Effector memory CD8-positive, alpha-beta T cell (primary cell): Measurements from ENCODE around the gene ABLIM2.

ENCODE experiments used
- ATAC-seq: fragments of 150-1000 bp; cut with Tn5 transposase; replicated peaks from 2 replicates; pipeline ENCODE4 v1.10.0; 2021; ENCODE audit warnings: mild to moderate bottlenecking, moderate library complexity
- DNase-seq, 3 experiments: peaks; one replicate each; pipeline ENCODE4 v3.0.0; 2021
- H3K27ac Mint-ChIP-seq, 2 donors: one replicate each; pipeline ENCODE4 v1.8.0; 2022; ENCODE audit warnings: mild to moderate bottlenecking in 2 of 2, mixed read lengths in 2 of 2, moderate library complexity in 2 of 2
- H3K27me3 Mint-ChIP-seq, 2 donors: one replicate each; pipeline ENCODE4 v1.8.0; 2022; ENCODE audit warnings: mixed read lengths in 2 of 2
- H3K36me3 Mint-ChIP-seq: one replicate; pipeline ENCODE4 v1.8.0; 2022; ENCODE audit warnings: mild to moderate bottlenecking, moderate library complexity, mixed read lengths; ENCODE audit not compliant: insufficient read depth
- H3K4me1 Mint-ChIP-seq, 2 donors: one replicate each; pipeline ENCODE4 v1.8.0; 2022; ENCODE audit warnings: low read depth in 2 of 2, mixed read lengths in 2 of 2
- H3K4me3 Mint-ChIP-seq, 2 donors: one replicate each; pipeline ENCODE4 v1.8.0; 2022; ENCODE audit warnings: mild to moderate bottlenecking in 2 of 2, mixed read lengths in 2 of 2, moderate library complexity in 2 of 2
- H3K9me3 Mint-ChIP-seq, 2 donors: one replicate each; pipeline ENCODE4 v1.8.0; 2022; ENCODE audit warnings: mixed read lengths in 2 of 2

ABLIM2 gene

DNA sequence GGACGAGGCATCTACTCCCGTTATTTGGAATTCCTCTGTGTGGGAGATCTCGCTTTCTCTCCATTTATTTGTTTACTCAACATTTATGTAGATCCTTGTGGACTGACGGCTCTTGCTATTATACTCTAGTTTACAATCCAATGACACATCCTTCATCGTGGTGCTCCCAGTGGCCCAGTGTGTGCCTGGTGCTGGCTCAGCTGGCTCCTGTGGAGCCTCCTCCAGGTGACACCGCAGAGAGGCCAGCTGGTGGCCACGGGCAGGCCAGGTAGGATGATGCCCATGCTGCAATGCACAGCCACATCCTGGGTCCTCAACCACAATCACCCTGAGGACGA is 134.9 kb downstream of the ABLIM2 start:
- no peak overlapping the region for H3K27ac Mint-ChIP-seq
- ATAC-seq = no peak
- no peak for DNase-seq
- no peaks in the 10 kb centered on the region for H3K9me3 Mint-ChIP-seq
- H3K4me1 Mint-ChIP-seq = peaks cover 0 to 5% of the 10 kb centered on the region in 2 donors
- H3K36me3 Mint-ChIP-seq = no peaks in the 10 kb centered on the region
- H3K27me3 Mint-ChIP-seq = peaks cover 0 to 6% of the 10 kb centered on the region in 2 donors
- H3K4me3 Mint-ChIP-seq = no peak overlapping the region

DNA sequence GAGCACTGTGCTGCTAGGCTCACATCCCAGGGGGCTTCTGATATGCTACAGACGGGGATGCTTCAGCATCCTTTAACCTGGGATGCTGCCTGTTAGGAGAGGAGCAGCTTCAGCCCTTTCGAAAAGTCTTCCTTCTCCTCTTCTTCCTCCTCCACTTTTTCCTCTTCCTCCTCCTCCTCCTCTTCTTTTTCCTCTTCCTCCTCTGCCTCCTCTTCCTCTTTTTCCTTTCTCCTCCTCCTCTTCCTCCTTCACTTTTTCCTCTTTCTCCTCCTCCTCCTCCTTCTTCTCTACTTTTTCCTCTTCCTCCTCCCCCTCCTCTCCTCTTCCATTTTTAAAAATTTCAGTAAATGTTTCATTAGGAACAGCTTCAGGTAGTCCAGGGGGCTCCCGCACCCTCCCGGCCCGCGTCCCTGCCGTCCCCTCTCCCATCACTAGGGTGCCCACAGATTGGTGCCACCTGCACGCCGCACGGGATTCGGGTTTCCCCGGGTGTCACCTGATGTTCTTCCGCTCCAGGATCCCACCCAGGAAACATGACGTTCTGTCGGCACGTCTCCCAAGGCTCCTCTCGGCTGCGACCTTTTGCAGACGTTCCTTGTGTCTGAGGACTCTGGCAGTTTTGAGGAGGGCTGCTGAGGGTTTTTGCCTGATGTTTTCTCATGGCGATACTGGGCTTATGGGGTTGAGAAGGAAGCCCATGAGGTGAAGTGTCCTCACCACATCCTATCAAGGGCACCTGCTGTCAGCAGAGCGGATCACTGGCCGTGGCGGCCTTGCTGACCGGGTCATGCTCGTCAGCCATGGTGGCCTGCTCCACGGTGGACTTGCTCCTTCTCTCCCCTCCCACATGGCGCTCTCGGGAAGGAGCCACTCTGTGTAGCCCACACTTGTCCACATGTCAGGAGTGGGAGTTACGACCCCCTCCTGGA is 135.6 kb downstream of the ABLIM2 start:
- DNase-seq (no peak), ATAC-seq (no peak)
- H3K4me3 Mint-ChIP-seq = no peak overlapping the region
- H3K27me3 Mint-ChIP-seq = peaks cover 0 to 6% of the 10 kb centered on the region in 2 donors
- H3K9me3 Mint-ChIP-seq = no peaks in the 10 kb centered on the region
- peaks cover 0 to 5% of the 10 kb centered on the region in 2 donors for H3K4me1 Mint-ChIP-seq
- no peaks in the 10 kb centered on the region for H3K36me3 Mint-ChIP-seq
- no peak overlapping the region for H3K27ac Mint-ChIP-seq

DNA sequence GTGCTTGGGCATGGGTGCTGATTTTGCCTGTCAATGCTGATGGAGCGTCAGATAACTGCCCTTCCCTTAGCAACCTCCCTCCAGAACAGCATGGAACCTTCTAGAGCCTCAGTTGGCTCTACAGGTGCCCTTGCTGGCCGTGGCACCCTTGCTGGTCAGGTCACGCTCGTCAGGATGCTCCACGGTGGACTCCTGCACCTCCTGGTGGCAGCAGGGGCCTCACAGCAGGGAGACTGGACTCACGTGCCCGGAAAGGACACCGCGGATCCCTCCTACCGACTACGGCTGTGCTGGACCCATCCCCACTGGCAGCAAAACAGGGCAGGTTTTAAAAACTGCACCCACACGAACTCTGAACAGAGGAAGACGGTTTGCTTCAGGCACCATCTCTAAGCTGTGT is 136.8 kb downstream of the ABLIM2 start:
- no peak for ATAC-seq
- H3K36me3 Mint-ChIP-seq = no peaks in the 10 kb centered on the region
- peaks cover 0 to 5% of the 10 kb centered on the region in 2 donors for H3K4me1 Mint-ChIP-seq
- H3K27ac Mint-ChIP-seq = no peak overlapping the region
- H3K4me3 Mint-ChIP-seq = no peak overlapping the region
- H3K27me3 Mint-ChIP-seq = peaks cover 0 to 6% of the 10 kb centered on the region in 2 donors
- no peak for DNase-seq
- H3K9me3 Mint-ChIP-seq = no peaks in the 10 kb centered on the region

DNA sequence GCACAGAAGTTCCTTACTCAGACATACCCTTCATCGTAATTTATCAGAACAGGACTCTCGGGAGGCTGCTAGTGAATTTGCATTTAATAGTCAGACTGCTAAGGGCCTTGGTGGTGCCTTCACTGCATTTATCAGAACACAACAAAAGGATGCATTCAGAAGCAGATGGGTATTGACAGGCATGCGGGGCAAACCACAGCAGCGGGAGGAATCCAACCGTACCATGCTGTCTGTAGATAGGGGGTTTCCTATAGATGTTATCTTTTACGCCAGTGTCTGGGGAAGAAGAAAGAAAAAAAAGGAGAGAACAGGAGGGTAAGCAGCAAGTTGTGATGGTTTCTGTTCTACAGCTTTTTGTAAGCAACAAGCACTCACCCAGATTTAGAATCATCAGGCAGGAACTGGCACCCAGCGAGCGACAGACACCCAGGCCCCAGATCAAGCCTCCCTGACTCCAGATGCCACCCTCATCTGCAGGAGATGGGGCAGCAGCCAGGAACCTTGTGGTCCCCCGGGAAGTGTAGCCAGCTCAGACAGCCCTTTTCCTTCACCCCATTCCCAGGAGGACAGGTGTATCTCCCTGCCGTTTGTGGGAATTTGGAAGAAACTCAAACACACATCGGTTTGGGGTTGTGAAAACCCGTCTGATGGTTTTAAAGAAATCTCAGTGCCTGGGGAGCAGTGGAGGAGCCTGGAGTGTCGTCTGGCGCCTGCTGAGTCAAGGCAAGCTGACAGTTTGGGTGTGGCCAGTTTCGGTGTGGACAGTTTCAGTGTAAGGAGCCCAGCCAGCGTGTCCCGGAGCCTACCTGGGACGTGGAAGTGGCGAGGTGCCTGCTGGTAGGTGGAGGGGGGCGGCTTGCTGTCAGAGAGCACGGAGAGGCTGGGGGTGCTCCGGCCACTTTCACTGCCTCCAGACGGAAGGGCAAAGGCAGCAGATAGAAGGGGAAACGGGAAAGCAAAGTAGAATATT is 138.9 kb downstream of the ABLIM2 start:
- peaks cover 0 to 5% of the 10 kb centered on the region in 2 donors for H3K4me1 Mint-ChIP-seq
- no peak overlapping the region for H3K4me3 Mint-ChIP-seq
- no peaks in the 10 kb centered on the region for H3K9me3 Mint-ChIP-seq
- peaks cover 0 to 6% of the 10 kb centered on the region in 2 donors for H3K27me3 Mint-ChIP-seq
- DNase-seq (no peak), ATAC-seq (no peak)
- H3K36me3 Mint-ChIP-seq = no peaks in the 10 kb centered on the region
- H3K27ac Mint-ChIP-seq = peak overlapping the region in 1 of 2 donors; percentile 10

DNA sequence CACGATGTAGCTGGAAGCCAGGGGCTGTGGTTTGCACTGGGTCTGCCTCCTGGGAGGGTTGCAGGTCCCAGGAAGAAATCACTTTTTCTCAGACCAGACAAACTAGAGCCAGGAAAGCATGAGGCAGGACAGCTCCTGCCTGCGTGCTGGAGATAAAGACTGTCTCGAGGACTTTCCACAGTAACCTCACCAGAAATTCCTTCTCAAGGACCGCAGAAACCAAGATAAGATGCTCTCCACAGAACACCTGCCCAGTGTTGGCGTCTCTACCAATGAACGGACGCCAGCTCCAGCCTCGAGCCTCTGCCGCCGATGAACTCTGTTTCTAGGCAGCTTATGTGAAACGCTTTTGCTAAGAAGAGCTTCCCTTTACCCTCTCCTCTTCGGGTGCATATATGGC is 142.1 kb downstream of the ABLIM2 start:
- no peak overlapping the region for H3K4me3 Mint-ChIP-seq
- peaks cover 0 to 5% of the 10 kb centered on the region in 2 donors for H3K27me3 Mint-ChIP-seq
- H3K9me3 Mint-ChIP-seq = no peaks in the 10 kb centered on the region
- ATAC-seq = no peak
- no peak for DNase-seq
- H3K27ac Mint-ChIP-seq = no peak overlapping the region
- H3K4me1 Mint-ChIP-seq = peaks cover 0 to 5% of the 10 kb centered on the region in 2 donors
- no peaks in the 10 kb centered on the region for H3K36me3 Mint-ChIP-seq

DNA sequence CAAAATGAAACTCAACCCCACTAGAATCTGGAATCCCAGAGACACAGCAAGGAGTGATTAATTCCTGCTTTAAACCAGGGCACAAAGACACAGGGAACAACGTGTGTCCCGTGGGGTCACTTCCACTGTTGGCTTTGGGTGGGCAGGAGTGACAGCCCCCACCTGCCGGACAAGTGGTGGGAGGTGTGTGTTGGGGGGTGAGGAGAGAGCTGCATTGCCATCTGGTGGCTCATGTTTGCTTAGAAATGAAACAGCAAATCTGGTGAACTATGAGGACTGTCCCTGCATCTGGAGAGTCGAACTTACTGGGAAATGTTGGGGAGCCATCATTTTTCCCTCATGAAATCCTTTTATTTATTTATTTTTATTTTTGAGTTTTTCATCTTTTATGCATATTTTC is 143.1 kb downstream of the ABLIM2 start:
- no peak overlapping the region for H3K4me3 Mint-ChIP-seq
- H3K27ac Mint-ChIP-seq = no peak overlapping the region
- peaks cover 0 to 4% of the 10 kb centered on the region in 2 donors for H3K4me1 Mint-ChIP-seq
- ATAC-seq = no peak
- H3K9me3 Mint-ChIP-seq = no peaks in the 10 kb centered on the region
- no peaks in the 10 kb centered on the region for H3K36me3 Mint-ChIP-seq
- no peak for DNase-seq
- H3K27me3 Mint-ChIP-seq = no peaks in the 10 kb centered on the region

DNA sequence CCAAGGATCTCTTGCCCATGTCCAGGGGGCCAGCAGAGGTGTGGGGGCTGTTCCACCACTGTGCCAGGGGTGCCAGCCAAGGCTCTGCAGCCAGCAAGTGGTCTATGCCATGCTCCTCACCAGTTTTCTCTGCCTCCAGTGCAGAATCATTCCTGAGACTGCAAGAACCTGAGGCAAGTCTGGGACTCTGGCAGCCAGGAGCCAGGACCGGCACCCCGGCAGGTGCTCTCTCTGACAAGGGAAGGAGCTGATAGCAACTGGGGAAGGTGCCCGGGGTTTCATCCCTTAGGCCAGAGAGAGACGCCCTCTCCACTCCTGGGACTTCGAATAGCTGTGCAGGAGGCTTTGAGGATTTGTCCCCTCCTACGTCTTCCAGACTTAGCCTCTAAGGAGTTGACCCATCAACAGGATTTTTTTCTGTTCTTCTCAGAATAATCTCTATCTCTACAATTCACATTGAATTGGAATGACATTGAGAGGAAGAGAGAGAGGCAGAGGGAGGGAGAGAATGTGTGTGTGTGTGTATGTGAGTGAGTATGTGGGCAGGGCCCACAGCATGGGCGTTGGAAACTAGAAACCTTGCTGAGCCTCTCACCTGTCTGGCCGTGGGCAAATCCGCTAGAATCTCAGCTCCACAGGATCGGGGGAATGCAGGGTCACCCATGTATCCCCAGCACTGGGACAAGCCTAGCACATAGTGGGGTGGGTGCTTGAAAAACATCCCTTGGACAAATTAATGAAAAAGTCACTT is 144.5 kb downstream of the ABLIM2 start:
- no peak for ATAC-seq
- DNase-seq = no peak
- H3K9me3 Mint-ChIP-seq = no peaks in the 10 kb centered on the region
- no peaks in the 10 kb centered on the region for H3K4me1 Mint-ChIP-seq
- H3K4me3 Mint-ChIP-seq = no peak overlapping the region
- no peaks in the 10 kb centered on the region for H3K27me3 Mint-ChIP-seq
- H3K36me3 Mint-ChIP-seq = no peaks in the 10 kb centered on the region
- H3K27ac Mint-ChIP-seq = no peak overlapping the region

DNA sequence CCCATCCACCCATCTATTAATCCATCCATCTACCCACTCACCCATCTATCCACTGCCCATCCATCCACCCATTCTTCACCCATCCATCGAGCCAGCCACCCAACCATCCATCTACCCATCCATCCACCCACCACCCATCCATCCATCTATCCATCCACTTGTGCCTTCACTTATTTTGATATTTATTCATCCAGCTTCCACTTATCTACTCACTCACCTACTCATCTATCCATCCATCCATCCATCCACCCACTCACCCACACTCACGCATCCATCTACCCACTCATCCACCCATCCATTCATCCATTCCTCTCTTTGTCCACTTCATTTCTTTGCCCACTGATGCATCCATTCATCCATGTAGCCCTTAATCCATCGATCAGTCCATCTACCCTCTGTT is 146.1 kb downstream of the ABLIM2 start:
- no peaks in the 10 kb centered on the region for H3K27me3 Mint-ChIP-seq
- no peak overlapping the region for H3K4me3 Mint-ChIP-seq
- no peak overlapping the region for H3K27ac Mint-ChIP-seq
- no peak for DNase-seq
- H3K9me3 Mint-ChIP-seq = no peaks in the 10 kb centered on the region
- no peaks in the 10 kb centered on the region for H3K36me3 Mint-ChIP-seq
- H3K4me1 Mint-ChIP-seq = no peaks in the 10 kb centered on the region
- no peak for ATAC-seq

DNA sequence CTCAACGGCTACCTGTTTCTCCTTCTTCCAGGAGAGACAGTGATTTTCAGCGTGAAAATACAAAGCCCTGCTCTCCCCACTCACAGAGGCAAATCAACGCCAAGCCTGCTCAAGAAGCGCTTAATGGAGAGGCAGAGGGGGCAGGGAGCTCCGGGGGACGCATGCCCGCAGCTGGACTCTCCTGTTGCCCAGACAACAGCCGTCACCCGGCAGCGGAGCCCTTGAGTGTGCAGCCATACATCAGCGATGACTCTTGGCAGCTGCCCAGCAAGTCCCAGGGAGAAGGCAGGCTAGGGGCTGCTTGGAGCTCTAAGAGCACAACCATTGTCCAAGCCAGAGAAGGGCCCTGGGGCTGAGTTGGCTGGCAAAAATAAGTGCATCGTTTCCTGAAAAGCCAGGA is 148.0 kb downstream of the ABLIM2 start:
- Mint-ChIP-seq H3K36me3 (no peaks in the 10 kb centered on the region), H3K4me3 (no peak overlapping the region), H3K9me3 (no peaks in the 10 kb centered on the region), H3K27me3 (no peaks in the 10 kb centered on the region), H3K27ac (no peak overlapping the region), H3K4me1 (no peaks in the 10 kb centered on the region)
- ATAC-seq = no peak
- no peak for DNase-seq

DNA sequence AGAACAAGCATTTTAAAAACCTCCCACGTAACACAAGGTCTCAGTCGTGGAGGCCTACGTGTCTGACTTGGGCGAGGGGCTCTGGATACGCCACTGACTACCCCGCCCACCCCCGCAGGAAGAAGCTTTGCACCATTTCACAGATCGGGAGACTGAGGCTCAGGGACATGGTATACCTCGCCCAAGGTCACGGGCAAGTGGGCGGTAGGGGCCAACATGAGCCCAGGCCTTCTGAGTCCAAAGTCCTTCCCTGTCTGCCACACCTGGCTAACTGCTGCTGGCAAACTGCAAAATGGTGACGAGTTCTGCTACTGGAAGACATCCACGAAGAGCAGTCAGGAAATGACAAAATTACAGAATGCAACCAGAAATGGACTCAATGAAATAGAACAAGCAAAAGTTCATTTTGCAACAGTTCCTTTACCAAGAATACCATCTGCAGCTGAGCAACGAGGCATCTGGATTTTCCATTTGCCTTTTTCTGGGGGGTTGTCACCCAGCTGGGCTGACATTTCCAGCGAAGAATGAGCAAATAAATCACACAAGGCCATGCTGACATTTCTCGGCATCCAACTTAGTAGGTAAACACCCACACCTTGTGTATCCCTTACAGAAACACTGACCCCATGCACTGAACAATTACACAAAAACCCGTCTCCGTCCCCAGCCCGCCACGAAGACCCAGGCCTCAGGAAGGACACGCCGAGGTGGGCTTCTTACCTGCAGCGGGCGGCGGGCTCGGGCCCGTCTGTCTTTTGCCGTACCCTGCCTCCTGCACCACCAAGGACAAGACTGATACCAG is 148.7 kb downstream of the ABLIM2 start:
- no peaks in the 10 kb centered on the region for H3K4me1 Mint-ChIP-seq
- no peak for DNase-seq
- no peaks in the 10 kb centered on the region for H3K27me3 Mint-ChIP-seq
- H3K27ac Mint-ChIP-seq = no peak overlapping the region
- no peak for ATAC-seq
- no peak overlapping the region for H3K4me3 Mint-ChIP-seq
- H3K9me3 Mint-ChIP-seq = no peaks in the 10 kb centered on the region
- no peaks in the 10 kb centered on the region for H3K36me3 Mint-ChIP-seq

DNA sequence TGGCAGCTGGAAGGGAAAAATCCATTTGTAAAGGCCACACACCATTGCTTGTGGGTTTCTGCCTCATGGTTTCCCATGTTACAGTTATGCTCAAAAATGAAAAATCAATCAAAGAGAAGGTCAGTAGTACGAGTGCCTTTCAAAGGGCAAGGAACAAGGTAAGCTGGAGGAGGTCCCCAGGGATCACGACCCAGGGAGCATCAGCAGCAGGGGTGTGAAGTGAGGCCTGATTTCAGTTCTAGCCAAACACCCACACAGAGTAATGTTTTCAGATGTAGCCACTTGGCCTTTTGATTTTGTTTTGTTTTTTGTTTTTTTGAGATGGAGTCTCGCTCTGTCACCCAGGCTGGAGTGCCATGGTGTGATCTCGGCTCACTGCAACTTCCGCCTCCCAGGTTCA is 149.5 kb downstream of the ABLIM2 start:
- H3K27me3 Mint-ChIP-seq = no peaks in the 10 kb centered on the region
- DNase-seq (no peak), ATAC-seq (no peak)
- H3K27ac Mint-ChIP-seq = no peak overlapping the region
- no peaks in the 10 kb centered on the region for H3K4me1 Mint-ChIP-seq
- H3K9me3 Mint-ChIP-seq = no peaks in the 10 kb centered on the region
- no peak overlapping the region for H3K4me3 Mint-ChIP-seq
- no peaks in the 10 kb centered on the region for H3K36me3 Mint-ChIP-seq

DNA sequence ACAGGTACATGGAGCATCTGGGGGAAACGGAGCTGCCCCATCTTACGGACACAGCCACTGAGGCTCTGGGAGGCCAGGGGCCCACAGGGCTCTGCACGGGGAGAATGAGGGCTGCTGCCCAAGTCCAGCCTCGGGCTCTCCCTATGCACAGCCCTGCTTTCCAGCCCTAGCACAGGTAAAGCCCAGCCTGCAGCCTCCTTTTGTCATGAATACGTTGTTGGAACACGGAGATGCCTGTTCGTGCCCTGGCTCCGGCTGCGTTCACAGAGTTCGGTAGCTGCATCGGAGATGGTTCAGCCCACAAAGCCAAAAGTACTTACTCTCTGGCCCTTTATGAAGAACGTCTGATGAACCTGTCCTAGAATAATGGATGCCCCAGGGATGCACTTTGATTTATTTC is 150.2 kb downstream of the ABLIM2 start:
- Mint-ChIP-seq H3K4me3 (no peak overlapping the region), H3K9me3 (no peaks in the 10 kb centered on the region), H3K27me3 (no peaks in the 10 kb centered on the region), H3K36me3 (no peaks in the 10 kb centered on the region), H3K27ac (no peak overlapping the region), H3K4me1 (no peaks in the 10 kb centered on the region)
- ATAC-seq (no peak), DNase-seq (no peak)
